ENCODE measurements around the gene FAIM. TPM values are rescaled to one million over a fixed set of nuclear protein-coding genes. Genes with fewer than 3 reads are reported as not detected.
"Not testable (repeated sequence)": the region's sequence is repeated elsewhere in the genome, so short reads cannot be mapped to it uniquely, and the experiment has no call there.

The FAIM gene
- total and polyA plus RNA-seq, 12 donors = 1.5 to 15.7 (median 2.8) TPM

- peaks cover 0 to 6% (median 0%) of the 10 kb centered on the region in 7 donors for H3K27me3 ChIP-seq
- peaks cover 0 to 15% (median 3%) of the 10 kb centered on the region in 9 donors for H3K4me1 ChIP-seq
- H3K36me3 ChIP-seq = no peaks in the 10 kb centered on the region
- WGBS, 2 donors = 97 to 98% methylated on average over 3 of the region's 3 CpGs
- no peak for TF ChIP-seq CTCF (IDR thresholded peaks at IDR 0.05)
- H3K9me3 ChIP-seq = no peaks in the 10 kb centered on the region
- intact Hi-C loops (cut with DNase I) = loop anchor here in 4 of 10 donors (5.0 to 10.0 kb wide), 3 partner anchors 96 to 319 kb away; no protein-coding TSS in a partner anchor
- H3K27ac ChIP-seq = no peak overlapping the region
- ATAC-seq (no peak), DNase-seq (no peak)
- H3K4me3 ChIP-seq = no peak overlapping the region
These were observed 10.0 kb upstream of the FAIM start for GRCh38 chr3:138598534-138598933.

- intact Hi-C loops (cut with DNase I) = loop anchor here in 1 of 10 donors (10.0 kb wide), 1 partner anchor 85 kb away; no protein-coding TSS in a partner anchor
These were observed 8.3 kb upstream of the FAIM start for GRCh38 chr3:138600100-138600745.

GRCh38 chr3:138601661-138602060, 6.9 kb upstream of the FAIM start:
- 74 to 81% methylated on average over 2 of the region's 2 CpGs for WGBS, 2 donors

More at GRCh38 chr3:138600100-138600745, 8.3 kb upstream of the FAIM start:
- H3K4me3 ChIP-seq = no peak overlapping the region
- ATAC-seq (no peak), DNase-seq (no peak)
- WGBS, 2 donors = 79 to 85% methylated on average over 8 of the region's 8 CpGs
- TF ChIP-seq CTCF (IDR thresholded peaks at IDR 0.05) = no peak
- no peaks in the 10 kb centered on the region for H3K9me3 ChIP-seq
- H3K36me3 ChIP-seq = no peaks in the 10 kb centered on the region
- H3K27me3 ChIP-seq = no peaks in the 10 kb centered on the region
- H3K4me1 ChIP-seq = peaks cover 0 to 1% (median 0%) of the 10 kb centered on the region in 9 donors
- no peak overlapping the region for H3K27ac ChIP-seq

GRCh38 chr3:138604106-138604595, 4.4 kb upstream of the FAIM start:
- not testable (repeated sequence) for DNase-seq, H3K9me3 ChIP-seq, H3K36me3 ChIP-seq, H3K4me1 ChIP-seq, ATAC-seq, H3K27me3 ChIP-seq, H3K4me3 ChIP-seq, H3K27ac ChIP-seq
- intact Hi-C loops (cut with DNase I) = loop anchor here in 1 of 10 donors (10.0 kb wide), 1 partner anchor 81 kb away; no protein-coding TSS in a partner anchor
- WGBS, 2 donors = 92 to 96% methylated on average over 5 of the region's 5 CpGs

More at GRCh38 chr3:138601661-138602060, 6.9 kb upstream of the FAIM start:
- H3K4me3 ChIP-seq, H3K4me1 ChIP-seq, DNase-seq, H3K27ac ChIP-seq, H3K27me3 ChIP-seq, H3K9me3 ChIP-seq, ATAC-seq, H3K36me3 ChIP-seq: not testable (repeated sequence)
- intact Hi-C loops (cut with DNase I) = loop anchor here in 1 of 10 donors (10.0 kb wide), 1 partner anchor 83 kb away; no protein-coding TSS in a partner anchor

- WGBS, 2 donors = 71 to 72% methylated on average over 6 of the region's 6 CpGs
- Histone ChIP-seq H3K27ac (peak overlapping the region in 7 of 10 donors; percentile 90 to 99 (median 96)), H3K9me3 (no peaks in the 10 kb centered on the region), H3K4me3 (peak overlapping the region in 9 of 10 donors; percentile 57 to 95 (median 80)), H3K27me3 (no peaks in the 10 kb centered on the region), H3K36me3 (peaks cover 0 to 4% (median 0%) of the 10 kb centered on the region in 9 donors), H3K4me1 (peaks cover 3 to 15% (median 12%) of the 10 kb centered on the region in 9 donors)
- intact Hi-C loops (cut with DNase I) = loop anchor here in 4 of 10 donors (2.0 to 10.0 kb wide), 5 partner anchors 15 to 312 kb away; partner anchors contain the start of gene CEP70 (in 1 of the 4)
- no peak for DNase-seq
- ATAC-seq = no peak
- no peak for TF ChIP-seq CTCF (IDR thresholded peaks at IDR 0.05)
These were observed 1.3 kb downstream of the FAIM start for GRCh38 chr3:138609898-138610266.

All from heart right ventricle (tissue), 16 donors.